Endothelial cell (in vitro differentiated cells): Measurements from ENCODE around the gene CHP2. TPM values are rescaled to one million over a fixed set of nuclear protein-coding genes. Genes with fewer than 3 reads are reported as not detected.

Experiments used
- DNase-seq: peaks from one replicate; pipeline ENCODE4 v3.0.0; 2021; ENCODE audit warnings: low spot score
- H3K27ac Mint-ChIP-seq: one replicate; pipeline ENCODE4 v1.8.0; 2021; ENCODE audit warnings: mixed read lengths, inconsistent platforms; ENCODE audit not compliant: unreplicated experiment
- H3K27me3 Mint-ChIP-seq: one replicate; pipeline ENCODE4 v1.8.0; 2021; ENCODE audit warnings: mild to moderate bottlenecking, moderate library complexity, mixed read lengths, inconsistent platforms; ENCODE audit not compliant: unreplicated experiment
- H3K36me3 Mint-ChIP-seq: one replicate; pipeline ENCODE4 v1.8.0; 2021; ENCODE audit warnings: mild to moderate bottlenecking, low read depth, mixed read lengths, inconsistent platforms; ENCODE audit not compliant: unreplicated experiment
- H3K4me1 Mint-ChIP-seq: one replicate; pipeline ENCODE4 v1.8.0; 2021; ENCODE audit warnings: mild to moderate bottlenecking, mixed read lengths, inconsistent platforms; ENCODE audit not compliant: unreplicated experiment
- H3K4me3 Mint-ChIP-seq: one replicate; pipeline ENCODE4 v1.8.0; 2021; ENCODE audit warnings: mild to moderate bottlenecking, mixed read lengths, inconsistent platforms; ENCODE audit not compliant: unreplicated experiment
- H3K9me3 Mint-ChIP-seq: one replicate; pipeline ENCODE4 v1.8.0; 2021; ENCODE audit warnings: mixed read lengths, inconsistent platforms; ENCODE audit not compliant: unreplicated experiment
- total RNA-seq: library from RNA; stranded (reverse); fragmentation: NEBNext Ultra II Directional; extraction: Animal tissue kit (Norgen Biotek cat#: 25700); gene quantifications from one replicate; pipeline ENCODE4 v1.2.1, GENCODE V29; 2021; ENCODE audit not compliant: unreplicated experiment
- TF ChIP-seq, protein P1 (sequence below): fragments of 200-600 bp; sonication (generic); IDR thresholded peaks from one replicate; pipeline ENCODE4 v1.5.0; 2021; ENCODE audit warnings: antibody characterized with exemption; ENCODE audit not compliant: unreplicated experiment

Gene CHP2
- total RNA-seq, 1 donor from 2014 or later: not detected

DNA sequence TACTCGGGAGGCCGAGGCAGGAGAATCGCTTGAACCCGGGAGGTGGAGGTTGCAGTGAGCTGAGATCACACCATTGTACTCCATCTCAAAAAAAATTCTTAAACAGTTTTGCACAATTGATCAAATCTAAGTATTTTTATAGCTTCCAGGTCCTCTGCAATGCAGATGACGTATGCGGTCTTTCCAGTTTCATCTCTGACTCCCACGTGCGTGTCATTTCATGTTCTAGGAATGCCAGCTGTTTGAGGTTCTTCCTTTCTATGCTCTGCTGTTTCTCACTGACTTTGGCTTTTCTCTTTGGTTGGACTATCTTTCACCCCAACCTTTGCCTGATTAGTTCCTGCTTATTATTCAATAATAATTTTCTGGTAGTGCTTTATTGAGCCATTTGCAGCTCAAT lies 16.2 kb downstream of the CHP2 start:
- no peak overlapping the region for H3K27ac Mint-ChIP-seq
- H3K36me3 Mint-ChIP-seq: no peaks in the 10 kb centered on the region
- no peaks in the 10 kb centered on the region for H3K9me3 Mint-ChIP-seq
- H3K27me3 Mint-ChIP-seq: peaks cover 1% of the 10 kb centered on the region
- H3K4me3 Mint-ChIP-seq: no peak overlapping the region
- H3K4me1 Mint-ChIP-seq: no peaks in the 10 kb centered on the region
- no peak for DNase-seq
- TF ChIP-seq, protein P1, sequence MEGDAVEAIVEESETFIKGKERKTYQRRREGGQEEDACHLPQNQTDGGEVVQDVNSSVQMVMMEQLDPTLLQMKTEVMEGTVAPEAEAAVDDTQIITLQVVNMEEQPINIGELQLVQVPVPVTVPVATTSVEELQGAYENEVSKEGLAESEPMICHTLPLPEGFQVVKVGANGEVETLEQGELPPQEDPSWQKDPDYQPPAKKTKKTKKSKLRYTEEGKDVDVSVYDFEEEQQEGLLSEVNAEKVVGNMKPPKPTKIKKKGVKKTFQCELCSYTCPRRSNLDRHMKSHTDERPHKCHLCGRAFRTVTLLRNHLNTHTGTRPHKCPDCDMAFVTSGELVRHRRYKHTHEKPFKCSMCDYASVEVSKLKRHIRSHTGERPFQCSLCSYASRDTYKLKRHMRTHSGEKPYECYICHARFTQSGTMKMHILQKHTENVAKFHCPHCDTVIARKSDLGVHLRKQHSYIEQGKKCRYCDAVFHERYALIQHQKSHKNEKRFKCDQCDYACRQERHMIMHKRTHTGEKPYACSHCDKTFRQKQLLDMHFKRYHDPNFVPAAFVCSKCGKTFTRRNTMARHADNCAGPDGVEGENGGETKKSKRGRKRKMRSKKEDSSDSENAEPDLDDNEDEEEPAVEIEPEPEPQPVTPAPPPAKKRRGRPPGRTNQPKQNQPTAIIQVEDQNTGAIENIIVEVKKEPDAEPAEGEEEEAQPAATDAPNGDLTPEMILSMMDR: no peak

DNA sequence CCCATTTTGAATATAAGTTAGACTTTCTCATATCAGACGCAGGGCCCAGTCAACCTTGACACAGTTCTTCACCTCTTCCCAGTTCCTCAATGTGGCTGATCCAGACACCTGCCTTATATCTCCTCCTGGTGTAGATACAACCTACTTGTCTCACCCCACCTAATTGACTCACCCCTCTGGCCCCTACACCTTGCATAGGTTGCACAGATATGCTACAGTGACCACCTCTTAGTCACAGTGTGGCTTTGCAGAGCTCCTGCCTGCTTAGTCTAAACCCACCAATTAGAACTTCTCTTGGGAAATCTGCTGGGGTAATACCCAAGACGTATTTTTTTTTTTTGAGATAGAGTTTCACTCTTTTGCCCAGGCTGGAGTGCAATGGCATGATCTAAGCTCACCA lies 16.8 kb downstream of the CHP2 start:
- Mint-ChIP-seq H3K27ac (no peak overlapping the region), H3K4me1 (no peaks in the 10 kb centered on the region), H3K36me3 (no peaks in the 10 kb centered on the region), H3K9me3 (no peaks in the 10 kb centered on the region), H3K27me3 (peaks cover 1% of the 10 kb centered on the region), H3K4me3 (no peak overlapping the region)
- TF ChIP-seq, protein P1: no peak
- no peak for DNase-seq

DNA sequence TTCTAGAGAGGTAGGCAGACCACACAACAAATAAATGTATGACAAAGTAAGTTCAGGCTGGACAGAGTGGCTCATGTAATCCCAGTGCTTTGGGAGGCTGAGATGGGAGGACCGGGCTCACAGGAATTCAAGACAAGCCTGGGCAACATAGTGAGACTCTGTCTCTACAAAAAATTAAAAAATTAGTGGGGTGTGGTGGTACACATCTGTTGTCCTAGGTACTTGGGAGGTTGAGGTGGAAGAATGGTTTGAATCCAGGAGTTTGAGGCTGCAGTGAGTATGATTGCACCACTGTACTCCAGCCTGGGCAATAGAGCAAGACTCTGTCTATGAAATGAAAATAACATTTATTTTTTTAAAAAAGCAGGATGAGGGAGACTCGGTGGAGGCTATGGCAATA lies 18.5 kb downstream of the CHP2 start:
- Mint-ChIP-seq H3K27ac (no peak overlapping the region), H3K4me3 (no peak overlapping the region), H3K9me3 (no peaks in the 10 kb centered on the region), H3K27me3 (peaks cover 1% of the 10 kb centered on the region), H3K4me1 (no peaks in the 10 kb centered on the region), H3K36me3 (no peaks in the 10 kb centered on the region)
- TF ChIP-seq, protein P1: no peak
- DNase-seq: no peak

DNA sequence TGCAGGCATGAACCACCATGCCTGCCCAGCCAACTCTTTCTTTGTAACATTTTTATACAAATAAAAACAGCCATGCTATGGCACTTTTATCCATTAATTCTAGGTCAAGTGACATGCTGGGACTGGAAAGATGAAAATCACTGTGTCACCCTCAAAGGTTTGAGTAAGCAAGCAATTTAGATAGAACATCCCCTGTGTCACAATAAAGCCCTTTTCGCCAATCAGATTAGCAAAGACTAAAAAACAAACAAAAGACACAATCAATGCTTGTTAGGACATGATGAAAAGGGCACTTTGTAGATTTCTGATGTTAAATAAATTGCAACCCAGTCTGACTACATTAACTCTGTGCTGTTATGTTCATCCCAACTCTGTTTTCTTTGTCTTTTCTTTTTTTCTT lies 26.4 kb downstream of the CHP2 start:
- DNase-seq: no peak
- Mint-ChIP-seq H3K27me3 (no peaks in the 10 kb centered on the region), H3K4me1 (no peaks in the 10 kb centered on the region), H3K36me3 (no peaks in the 10 kb centered on the region), H3K9me3 (no peaks in the 10 kb centered on the region), H3K4me3 (no peak overlapping the region), H3K27ac (no peak overlapping the region)
- TF ChIP-seq, protein P1: no peak

DNA sequence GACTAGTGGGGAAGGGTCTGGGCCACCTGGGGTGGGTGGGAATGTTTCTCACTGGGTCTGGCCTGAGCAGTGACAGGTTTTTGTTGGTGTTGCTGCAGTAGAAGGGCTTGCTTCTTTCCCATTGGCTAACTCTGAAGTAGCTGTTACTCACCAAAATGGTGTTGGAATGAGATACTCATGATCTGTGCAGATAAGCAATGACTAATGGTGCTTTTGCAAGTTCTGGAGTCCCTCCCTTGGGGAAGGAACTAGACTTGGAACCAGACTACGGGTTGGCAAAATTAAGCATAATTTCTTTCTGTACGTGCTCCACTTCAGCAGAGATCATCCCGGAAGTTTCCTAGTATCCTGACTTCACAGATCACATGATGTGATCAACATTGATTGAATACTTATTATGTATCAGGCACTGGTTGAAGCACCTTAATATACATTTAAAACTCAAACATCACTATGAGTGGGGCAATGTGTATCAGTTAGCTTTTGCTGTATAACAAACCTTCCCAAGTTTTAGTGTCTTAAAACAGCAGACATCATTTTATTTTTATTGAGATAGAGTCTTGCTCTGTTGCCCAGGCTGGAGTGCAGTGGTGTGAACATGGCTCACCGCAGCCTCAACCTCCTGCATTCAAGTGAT lies 30.1 kb downstream of the CHP2 start:
- no peaks in the 10 kb centered on the region for H3K4me1 Mint-ChIP-seq
- no peak overlapping the region for H3K27ac Mint-ChIP-seq
- no peaks in the 10 kb centered on the region for H3K9me3 Mint-ChIP-seq
- TF ChIP-seq, protein P1: no peak
- no peak overlapping the region for H3K4me3 Mint-ChIP-seq
- H3K27me3 Mint-ChIP-seq: no peaks in the 10 kb centered on the region
- no peaks in the 10 kb centered on the region for H3K36me3 Mint-ChIP-seq
- DNase-seq: no peak
